Measurements from ENCODE around the gene BRS3. TPM values are rescaled to one million over a fixed set of nuclear protein-coding genes. Genes with fewer than 3 reads are reported as not detected.

The BRS3 gene
- total and polyA plus RNA-seq, 2 experiments from 2014 or later = not detected

DNA sequence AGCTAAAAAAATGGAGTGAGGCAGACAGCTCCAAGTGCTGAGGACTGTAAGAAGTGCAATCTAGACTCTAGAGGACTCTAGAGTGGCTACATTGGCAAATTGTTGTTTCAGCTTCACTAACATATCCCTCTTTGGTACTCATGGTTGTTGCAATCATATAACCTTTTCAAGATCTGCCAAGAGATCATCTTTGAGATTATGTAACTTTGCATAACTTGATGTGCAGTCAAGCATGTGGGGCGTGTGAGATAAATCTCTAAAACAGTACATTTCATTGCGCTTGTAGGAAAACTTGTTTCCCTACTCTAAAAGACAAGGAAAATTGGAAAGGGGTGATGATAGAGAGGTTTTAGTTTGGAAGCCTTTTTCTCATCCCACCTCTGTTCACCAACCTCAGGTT, 11.2 kb upstream of the BRS3 start (continued):
- TF ChIP-seq, protein P1, sequence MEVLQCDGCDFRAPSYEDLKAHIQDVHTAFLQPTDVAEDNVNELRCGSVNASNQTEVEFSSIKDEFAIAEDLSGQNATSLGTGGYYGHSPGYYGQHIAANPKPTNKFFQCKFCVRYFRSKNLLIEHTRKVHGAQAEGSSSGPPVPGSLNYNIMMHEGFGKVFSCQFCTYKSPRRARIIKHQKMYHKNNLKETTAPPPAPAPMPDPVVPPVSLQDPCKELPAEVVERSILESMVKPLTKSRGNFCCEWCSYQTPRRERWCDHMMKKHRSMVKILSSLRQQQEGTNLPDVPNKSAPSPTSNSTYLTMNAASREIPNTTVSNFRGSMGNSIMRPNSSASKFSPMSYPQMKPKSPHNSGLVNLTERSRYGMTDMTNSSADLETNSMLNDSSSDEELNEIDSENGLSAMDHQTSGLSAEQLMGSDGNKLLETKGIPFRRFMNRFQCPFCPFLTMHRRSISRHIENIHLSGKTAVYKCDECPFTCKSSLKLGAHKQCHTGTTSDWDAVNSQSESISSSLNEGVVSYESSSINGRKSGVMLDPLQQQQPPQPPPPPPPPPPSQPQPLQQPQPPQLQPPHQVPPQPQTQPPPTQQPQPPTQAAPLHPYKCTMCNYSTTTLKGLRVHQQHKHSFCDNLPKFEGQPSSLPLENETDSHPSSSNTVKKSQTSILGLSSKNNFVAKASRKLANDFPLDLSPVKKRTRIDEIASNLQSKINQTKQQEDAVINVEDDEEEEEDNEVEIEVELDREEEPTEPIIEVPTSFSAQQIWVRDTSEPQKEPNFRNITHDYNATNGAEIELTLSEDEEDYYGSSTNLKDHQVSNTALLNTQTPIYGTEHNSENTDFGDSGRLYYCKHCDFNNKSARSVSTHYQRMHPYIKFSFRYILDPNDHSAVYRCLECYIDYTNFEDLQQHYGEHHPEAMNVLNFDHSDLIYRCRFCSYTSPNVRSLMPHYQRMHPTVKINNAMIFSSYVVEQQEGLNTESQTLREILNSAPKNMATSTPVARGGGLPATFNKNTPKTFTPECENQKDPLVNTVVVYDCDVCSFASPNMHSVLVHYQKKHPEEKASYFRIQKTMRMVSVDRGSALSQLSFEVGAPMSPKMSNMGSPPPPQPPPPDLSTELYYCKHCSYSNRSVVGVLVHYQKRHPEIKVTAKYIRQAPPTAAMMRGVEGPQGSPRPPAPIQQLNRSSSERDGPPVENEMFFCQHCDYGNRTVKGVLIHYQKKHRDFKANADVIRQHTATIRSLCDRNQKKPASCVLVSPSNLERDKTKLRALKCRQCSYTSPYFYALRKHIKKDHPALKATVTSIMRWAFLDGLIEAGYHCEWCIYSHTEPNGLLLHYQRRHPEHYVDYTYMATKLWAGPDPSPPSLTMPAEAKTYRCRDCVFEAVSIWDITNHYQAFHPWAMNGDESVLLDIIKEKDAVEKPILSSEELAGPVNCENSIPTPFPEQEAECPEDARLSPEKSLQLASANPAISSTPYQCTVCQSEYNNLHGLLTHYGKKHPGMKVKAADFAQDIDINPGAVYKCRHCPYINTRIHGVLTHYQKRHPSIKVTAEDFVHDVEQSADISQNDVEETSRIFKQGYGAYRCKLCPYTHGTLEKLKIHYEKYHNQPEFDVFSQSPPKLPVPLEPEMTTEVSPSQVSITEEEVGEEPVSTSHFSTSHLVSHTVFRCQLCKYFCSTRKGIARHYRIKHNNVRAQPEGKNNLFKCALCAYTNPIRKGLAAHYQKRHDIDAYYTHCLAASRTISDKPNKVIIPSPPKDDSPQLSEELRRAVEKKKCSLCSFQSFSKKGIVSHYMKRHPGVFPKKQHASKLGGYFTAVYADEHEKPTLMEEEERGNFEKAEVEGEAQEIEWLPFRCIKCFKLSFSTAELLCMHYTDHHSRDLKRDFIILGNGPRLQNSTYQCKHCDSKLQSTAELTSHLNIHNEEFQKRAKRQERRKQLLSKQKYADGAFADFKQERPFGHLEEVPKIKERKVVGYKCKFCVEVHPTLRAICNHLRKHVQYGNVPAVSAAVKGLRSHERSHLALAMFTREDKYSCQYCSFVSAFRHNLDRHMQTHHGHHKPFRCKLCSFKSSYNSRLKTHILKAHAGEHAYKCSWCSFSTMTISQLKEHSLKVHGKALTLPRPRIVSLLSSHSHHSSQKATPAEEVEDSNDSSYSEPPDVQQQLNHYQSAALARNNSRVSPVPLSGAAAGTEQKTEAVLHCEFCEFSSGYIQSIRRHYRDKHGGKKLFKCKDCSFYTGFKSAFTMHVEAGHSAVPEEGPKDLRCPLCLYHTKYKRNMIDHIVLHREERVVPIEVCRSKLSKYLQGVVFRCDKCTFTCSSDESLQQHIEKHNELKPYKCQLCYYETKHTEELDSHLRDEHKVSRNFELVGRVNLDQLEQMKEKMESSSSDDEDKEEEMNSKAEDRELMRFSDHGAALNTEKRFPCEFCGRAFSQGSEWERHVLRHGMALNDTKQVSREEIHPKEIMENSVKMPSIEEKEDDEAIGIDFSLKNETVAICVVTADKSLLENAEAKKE (CRISPR knock-in tag; IDR thresholded peaks at IDR 0.05) = no peak

DNA sequence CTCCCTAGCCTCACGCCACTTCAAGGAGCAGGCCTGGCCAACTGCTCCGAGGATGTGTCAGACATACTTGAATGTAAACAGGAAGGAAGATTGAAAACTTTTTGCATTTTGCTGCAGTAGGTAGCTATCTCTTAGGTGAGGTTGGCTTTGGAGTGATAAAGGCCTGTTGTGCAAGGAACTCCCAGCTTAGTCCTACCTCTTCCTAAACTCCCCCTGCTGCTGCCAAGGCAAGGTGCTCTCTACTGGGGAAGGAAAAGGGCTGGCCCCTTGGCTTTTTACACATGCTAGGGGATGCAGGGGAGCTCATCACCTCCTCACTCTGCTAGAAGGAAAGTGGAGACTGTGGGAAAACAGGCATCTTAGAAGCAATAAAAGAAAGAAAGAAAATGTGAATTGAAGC, 10.7 kb upstream of the BRS3 start:
- H3K27ac Mint-ChIP-seq = no peak overlapping the region
- no peak overlapping the region for H3K4me3 ChIP-seq
- no peaks in the 10 kb centered on the region for H3K9me2 ChIP-seq (ENCODE audit: insufficient read depth)
- no peaks in the 10 kb centered on the region for H3K27me3 ChIP-seq (ENCODE audit: insufficient read depth)
- no peaks in the 10 kb centered on the region for H3K79me2 ChIP-seq (replicated peaks; ENCODE audit: insufficient read depth)
- H3K9me3 Mint-ChIP-seq = no peaks in the 10 kb centered on the region
- no peaks in the 10 kb centered on the region for H3K36me3 Mint-ChIP-seq (ENCODE audit: low read depth)
- H3K4me2 ChIP-seq = no peak overlapping the region
- no peaks in the 10 kb centered on the region for H3K4me1 Mint-ChIP-seq
- DNase-seq (ENCODE audit: low spot score) (no peak), ATAC-seq (no peak)
- H3K4me3 Mint-ChIP-seq = no peak overlapping the region
- H3K4me1 ChIP-seq (ENCODE audit: insufficient read depth) = no peaks in the 10 kb centered on the region
- H3K27me3 Mint-ChIP-seq (ENCODE audit: insufficient read depth, low read depth, poor library complexity) = peaks cover 4% of the 10 kb centered on the region
- no peaks in the 10 kb centered on the region for H3K36me3 ChIP-seq (ENCODE audit: insufficient read depth)
- H3K27ac ChIP-seq (ENCODE audit: low read depth) = no peak overlapping the region
- no peaks in the 10 kb centered on the region for H3F3A ChIP-seq (replicated peaks; ENCODE audit: low read depth)
- H4K20me1 ChIP-seq (replicated peaks; ENCODE audit: insufficient read depth) = no peaks in the 10 kb centered on the region
- no peak overlapping the region for H2AFZ ChIP-seq
- TF ChIP-seq, protein P2, sequence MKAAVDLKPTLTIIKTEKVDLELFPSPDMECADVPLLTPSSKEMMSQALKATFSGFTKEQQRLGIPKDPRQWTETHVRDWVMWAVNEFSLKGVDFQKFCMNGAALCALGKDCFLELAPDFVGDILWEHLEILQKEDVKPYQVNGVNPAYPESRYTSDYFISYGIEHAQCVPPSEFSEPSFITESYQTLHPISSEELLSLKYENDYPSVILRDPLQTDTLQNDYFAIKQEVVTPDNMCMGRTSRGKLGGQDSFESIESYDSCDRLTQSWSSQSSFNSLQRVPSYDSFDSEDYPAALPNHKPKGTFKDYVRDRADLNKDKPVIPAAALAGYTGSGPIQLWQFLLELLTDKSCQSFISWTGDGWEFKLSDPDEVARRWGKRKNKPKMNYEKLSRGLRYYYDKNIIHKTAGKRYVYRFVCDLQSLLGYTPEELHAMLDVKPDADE (IDR thresholded peaks at IDR 0.05) = no peak
- TF ChIP-seq, protein P1 (CRISPR knock-in tag; IDR thresholded peaks at IDR 0.05) = no peak
- TF ChIP-seq EZH2phosphoT487 (IDR thresholded peaks at IDR 0.05; ENCODE audit: unreplicated experiment) (no peak), JUNB (IDR thresholded peaks at IDR 0.05; ENCODE audit: unreplicated experiment) (no peak), CREB1 (CRISPR knock-in tag; IDR thresholded peaks at IDR 0.05; ENCODE audit: low read depth) (no peak)
